Loucy (cell line): ENCODE results near the gene PDE11A.
A peak's percentile ranks its signal among the peaks of the same experiment; 100 is the strongest.

Source experiments
- H2AFZ ChIP-seq: fragments of 200-600 bp; sonication (generic); 2 replicates; pipeline ENCODE4 v1.6.0; 2016; ENCODE audit warnings: antibody characterized with exemption, mild to moderate bottlenecking, low read length, moderate library complexity
- H3F3A ChIP-seq: fragments of 200-600 bp; 2 replicates; pipeline ENCODE4 v1.6.0; 2016; ENCODE audit warnings: antibody characterized with exemption, low read depth, mild to moderate bottlenecking
- H3K27me3 ChIP-seq: fragments of 200-600 bp; sonication (generic); 2 replicates; pipeline ENCODE4 v1.6.1; 2014; ENCODE audit warnings: low read length, mild to moderate bottlenecking; ENCODE audit not compliant: insufficient read depth, poor library complexity, severe bottlenecking
- H3K36me3 ChIP-seq: fragments of 200-600 bp; sonication (generic); 2 replicates; pipeline ENCODE4 v1.6.1; 2016; ENCODE audit warnings: low read length; ENCODE audit not compliant: insufficient read depth
- H3K4me1 ChIP-seq: fragments of 200-600 bp; sonication (generic); 2 replicates; pipeline ENCODE4 v1.5.1; 2014; ENCODE audit warnings: low read length, mild to moderate bottlenecking; ENCODE audit not compliant: insufficient read depth, poor library complexity, severe bottlenecking
- H3K4me2 ChIP-seq: fragments of 200-600 bp; sonication (generic); 2 replicates; pipeline ENCODE4 v1.6.0; 2014; ENCODE audit warnings: antibody characterized with exemption, low read length, low read depth, mild to moderate bottlenecking; ENCODE audit not compliant: poor library complexity, severe bottlenecking
- H3K4me3 ChIP-seq: fragments of 200-600 bp; sonication (generic); 2 replicates; pipeline ENCODE4 v1.5.1; 2014; ENCODE audit warnings: low read length, mild to moderate bottlenecking, mixed read lengths; ENCODE audit not compliant: poor library complexity, severe bottlenecking
- H3K79me2 ChIP-seq: fragments of 200-600 bp; sonication (generic); 2 replicates; pipeline ENCODE4 v1.6.1; 2014; ENCODE audit warnings: low read length; ENCODE audit not compliant: insufficient read depth
- H3K9ac ChIP-seq: fragments of 200-600 bp; sonication (generic); 2 replicates; pipeline ENCODE4 v1.6.0; 2014; ENCODE audit warnings: mild to moderate bottlenecking, low read depth, low read length, moderate library complexity; ENCODE audit not compliant: poor library complexity, severe bottlenecking
- H3K9me2 ChIP-seq: fragments of 200-600 bp; sonication (generic); replicated peaks from 2 replicates; pipeline ENCODE4 v1.6.1; 2016; ENCODE audit warnings: low read depth, low read length, mixed read lengths
- H3K9me3 ChIP-seq: fragments of 200-600 bp; sonication (generic); 2 replicates; pipeline ENCODE4 v1.6.1; 2014; ENCODE audit warnings: mild to moderate bottlenecking, antibody characterized with exemption, low read length, low read depth; ENCODE audit not compliant: insufficient read depth
- H4K20me1 ChIP-seq: fragments of 200-600 bp; sonication (generic); 2 replicates; pipeline ENCODE4 v1.6.0; 2014; ENCODE audit warnings: antibody characterized with exemption, low read length, mild to moderate bottlenecking; ENCODE audit not compliant: insufficient read depth, poor library complexity, severe bottlenecking
- EZH2phosphoT487 ChIP-seq: fragments of 200-600 bp; IDR thresholded peaks from 2 replicates; pipeline ENCODE4 v1.6.1; 2018; ENCODE audit warnings: antibody characterized with exemption, mild to moderate bottlenecking, moderate library complexity, borderline replicate concordance
- TF ChIP-seq, protein P1 (sequence below): fragments of 200-600 bp; sonication (generic); conservative IDR thresholded peaks from 2 replicates; pipeline ENCODE4 v1.5.1; 2014; ENCODE audit warnings: mild to moderate bottlenecking, antibody characterized with exemption, low read length

The PDE11A gene

GRCh38 chr2:177668617-177669016 lies 404.0 kb downstream of the PDE11A start:
- Histone ChIP-seq H3F3A (no peaks in the 10 kb centered on the region), H3K4me3 (no peak overlapping the region), H3K36me3 (no peaks in the 10 kb centered on the region), H3K79me2 (no peaks in the 10 kb centered on the region), H3K9ac (no peak overlapping the region), H3K9me2 (no peaks in the 10 kb centered on the region), H3K27me3 (no peaks in the 10 kb centered on the region), H4K20me1 (no peaks in the 10 kb centered on the region), H3K9me3 (no peaks in the 10 kb centered on the region), H2AFZ (no peak overlapping the region), H3K4me1 (peaks cover 26% of the 10 kb centered on the region), H3K4me2 (no peak overlapping the region)
- no peak for TF ChIP-seq EZH2phosphoT487
- TF ChIP-seq, protein P1, sequence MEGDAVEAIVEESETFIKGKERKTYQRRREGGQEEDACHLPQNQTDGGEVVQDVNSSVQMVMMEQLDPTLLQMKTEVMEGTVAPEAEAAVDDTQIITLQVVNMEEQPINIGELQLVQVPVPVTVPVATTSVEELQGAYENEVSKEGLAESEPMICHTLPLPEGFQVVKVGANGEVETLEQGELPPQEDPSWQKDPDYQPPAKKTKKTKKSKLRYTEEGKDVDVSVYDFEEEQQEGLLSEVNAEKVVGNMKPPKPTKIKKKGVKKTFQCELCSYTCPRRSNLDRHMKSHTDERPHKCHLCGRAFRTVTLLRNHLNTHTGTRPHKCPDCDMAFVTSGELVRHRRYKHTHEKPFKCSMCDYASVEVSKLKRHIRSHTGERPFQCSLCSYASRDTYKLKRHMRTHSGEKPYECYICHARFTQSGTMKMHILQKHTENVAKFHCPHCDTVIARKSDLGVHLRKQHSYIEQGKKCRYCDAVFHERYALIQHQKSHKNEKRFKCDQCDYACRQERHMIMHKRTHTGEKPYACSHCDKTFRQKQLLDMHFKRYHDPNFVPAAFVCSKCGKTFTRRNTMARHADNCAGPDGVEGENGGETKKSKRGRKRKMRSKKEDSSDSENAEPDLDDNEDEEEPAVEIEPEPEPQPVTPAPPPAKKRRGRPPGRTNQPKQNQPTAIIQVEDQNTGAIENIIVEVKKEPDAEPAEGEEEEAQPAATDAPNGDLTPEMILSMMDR = no peak

DNA sequence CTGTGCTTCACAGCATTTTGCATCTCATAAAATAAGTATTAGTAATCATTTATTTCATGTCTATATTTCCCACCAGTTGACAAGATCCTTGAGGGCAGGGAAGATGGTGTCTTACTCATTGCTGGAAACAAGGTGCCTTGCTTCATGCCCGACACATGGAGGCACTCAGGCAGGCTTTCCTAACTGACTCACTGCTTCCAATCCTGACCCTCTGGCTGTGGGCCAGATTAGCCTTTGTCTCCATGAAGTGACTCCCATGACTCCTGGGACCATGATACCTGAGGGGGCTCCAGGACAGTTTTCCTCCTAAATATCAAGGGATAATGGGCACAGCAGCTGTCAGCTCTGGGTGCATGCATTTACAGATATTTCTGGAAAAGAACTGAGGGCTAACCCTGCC lies 405.0 kb downstream of the PDE11A start:
- Histone ChIP-seq H3K4me2 (no peak overlapping the region), H4K20me1 (no peaks in the 10 kb centered on the region), H3K9me3 (no peaks in the 10 kb centered on the region), H3K4me3 (no peak overlapping the region), H3K36me3 (no peaks in the 10 kb centered on the region), H3K9ac (no peak overlapping the region), H3K27me3 (no peaks in the 10 kb centered on the region), H3K9me2 (no peaks in the 10 kb centered on the region), H2AFZ (no peak overlapping the region), H3K79me2 (no peaks in the 10 kb centered on the region), H3F3A (no peaks in the 10 kb centered on the region), H3K4me1 (peaks cover 23% of the 10 kb centered on the region)
- TF ChIP-seq, protein P1 = no peak
- TF ChIP-seq EZH2phosphoT487 = no peak

GRCh38 chr2:177666408-177666807 lies 406.2 kb downstream of the PDE11A start:
- H3K4me3 ChIP-seq = no peak overlapping the region
- no peaks in the 10 kb centered on the region for H3K79me2 ChIP-seq
- H3K9ac ChIP-seq = no peak overlapping the region
- H3K9me2 ChIP-seq = no peaks in the 10 kb centered on the region
- no peaks in the 10 kb centered on the region for H4K20me1 ChIP-seq
- H3K9me3 ChIP-seq = no peaks in the 10 kb centered on the region
- H2AFZ ChIP-seq = no peak overlapping the region
- no peak for TF ChIP-seq EZH2phosphoT487
- TF ChIP-seq, protein P1 = no peak
- H3F3A ChIP-seq = no peaks in the 10 kb centered on the region
- no peaks in the 10 kb centered on the region for H3K36me3 ChIP-seq
- peak overlapping the region; percentile 45 for H3K4me2 ChIP-seq
- no peaks in the 10 kb centered on the region for H3K27me3 ChIP-seq
- peaks cover 21% of the 10 kb centered on the region for H3K4me1 ChIP-seq
